Measurements from ENCODE around the gene RNF112.

Gene RNF112

GRCh38 chr17:19388791-19389785, 21.9 kb upstream of the RNF112 start:
- peak; percentile 37 for DNase-seq

GRCh38 chr17:19390951-19391350, 20.1 kb upstream of the RNF112 start:
- DNase-seq = no peak

- DNase-seq = no peak
Observed at GRCh38 chr17:19391432-19391831, 19.6 kb upstream of the RNF112 start.

GRCh38 chr17:19392303-19392702, 18.7 kb upstream of the RNF112 start:
- peak; percentile 38 for DNase-seq

- DNase-seq = no peak
Observed at GRCh38 chr17:19397556-19398041, 13.4 kb upstream of the RNF112 start.

- DNase-seq = no peak
Observed at GRCh38 chr17:19398301-19399181, 12.5 kb upstream of the RNF112 start.

- DNase-seq = no peak
Observed at GRCh38 chr17:19399750-19400450, 11.1 kb upstream of the RNF112 start.

- DNase-seq = no peak
Observed at GRCh38 chr17:19401321-19402010, 9.6 kb upstream of the RNF112 start.

- DNase-seq = no peak
Observed at GRCh38 chr17:19402171-19402570, 8.9 kb upstream of the RNF112 start.

GRCh38 chr17:19403021-19403420, 8.0 kb upstream of the RNF112 start:
- DNase-seq = no peak

GRCh38 chr17:19404264-19404663, 6.8 kb upstream of the RNF112 start:
- no peak for DNase-seq

- no peak for DNase-seq
Observed at GRCh38 chr17:19405114-19405513, 5.9 kb upstream of the RNF112 start.

GRCh38 chr17:19407601-19408345, 3.3 kb upstream of the RNF112 start:
- DNase-seq = no peak

- no peak for DNase-seq
Observed at GRCh38 chr17:19408346-19408710, 2.7 kb upstream of the RNF112 start.

GRCh38 chr17:19409066-19409465, 2.0 kb upstream of the RNF112 start:
- no peak for DNase-seq

GRCh38 chr17:19409509-19409908, 1.5 kb upstream of the RNF112 start:
- DNase-seq = no peak

- DNase-seq = no peak
Observed at GRCh38 chr17:19410091-19410490, 941 bp upstream of the RNF112 start.

GRCh38 chr17:19411631-19412030, 599 bp downstream of the RNF112 start:
- DNase-seq = no peak

GRCh38 chr17:19412510-19412909, 1.5 kb downstream of the RNF112 start:
- no peak for DNase-seq

- no peak for DNase-seq
Observed at GRCh38 chr17:19412984-19413383, 2.0 kb downstream of the RNF112 start.

- DNase-seq = no peak
Observed at GRCh38 chr17:19413761-19414160, 2.7 kb downstream of the RNF112 start.
